ENCODE results near the gene FANCD2.

The FANCD2 gene

DNA sequence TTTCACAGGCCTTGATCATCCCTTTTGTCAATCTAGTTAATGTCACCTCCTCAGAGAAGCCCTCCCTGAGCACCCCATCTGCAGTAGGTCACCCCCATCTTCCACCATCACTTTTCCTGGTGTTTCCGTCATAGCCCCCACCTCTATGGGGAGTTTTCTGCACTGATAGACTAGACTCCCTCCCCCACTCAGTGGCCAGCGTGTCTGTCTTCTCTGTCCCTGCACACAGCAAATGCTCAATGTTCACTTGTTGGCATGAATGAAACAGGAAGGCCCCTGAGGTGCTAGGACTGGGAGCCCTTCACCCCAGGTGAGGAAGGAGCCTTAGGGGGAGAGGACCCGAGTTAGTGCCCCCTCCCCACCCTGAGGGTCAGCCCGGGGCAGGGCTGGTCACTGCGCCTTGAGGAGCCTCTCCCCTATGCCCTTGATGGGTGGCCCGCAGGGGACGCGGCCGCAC lies 15.8 kb upstream of the FANCD2 start:
- no peaks in the 10 kb centered on the region for H3K36me3 ChIP-seq (replicated peaks; ENCODE audit: insufficient read depth, low read length)
- H3K9me3 ChIP-seq (replicated peaks; ENCODE audit: insufficient read depth, low read length): no peaks in the 10 kb centered on the region
- H3K27ac ChIP-seq (ENCODE audit: low read length): no peak overlapping the region
- no peaks in the 10 kb centered on the region for H3K79me2 ChIP-seq (ENCODE audit: low read length)
- H3K4me1 ChIP-seq (ENCODE audit: low read length): peaks cover 14% of the 10 kb centered on the region
- TF ChIP-seq EZH2 (optimal IDR thresholded peaks at IDR 0.05; ENCODE audit: low read depth, low read length): no peak
- TF ChIP-seq EZH2phosphoT487 (IDR thresholded peaks at IDR 0.05; ENCODE audit: low read length): no peak
- no peak for TF ChIP-seq CTCF (IDR thresholded peaks at IDR 0.05; ENCODE audit: low read length)
- peaks cover 10% of the 10 kb centered on the region; the same call in 1 of the 2 replicates for H3F3A ChIP-seq (ENCODE audit: insufficient read depth, low read length)
- no peaks in the 10 kb centered on the region for H4K20me1 ChIP-seq (ENCODE audit: insufficient read depth, low read length)
- no peaks in the 10 kb centered on the region for H3K9me2 ChIP-seq (replicated peaks; ENCODE audit: insufficient read depth, low read length)
- no peaks in the 10 kb centered on the region for H3K27me3 ChIP-seq (replicated peaks; ENCODE audit: insufficient read depth, low read length)
- peak overlapping the region; percentile 87 for H3K4me3 ChIP-seq (ENCODE audit: low read length)
- no peak for DNase-seq
- H3K4me2 ChIP-seq (ENCODE audit: low read depth, low read length): peak overlapping the region; percentile 97
- H2AFZ ChIP-seq (ENCODE audit: low read length): peak overlapping the region; percentile 100
- H3K9ac ChIP-seq (ENCODE audit: low read length): peak overlapping the region; percentile 67

DNA sequence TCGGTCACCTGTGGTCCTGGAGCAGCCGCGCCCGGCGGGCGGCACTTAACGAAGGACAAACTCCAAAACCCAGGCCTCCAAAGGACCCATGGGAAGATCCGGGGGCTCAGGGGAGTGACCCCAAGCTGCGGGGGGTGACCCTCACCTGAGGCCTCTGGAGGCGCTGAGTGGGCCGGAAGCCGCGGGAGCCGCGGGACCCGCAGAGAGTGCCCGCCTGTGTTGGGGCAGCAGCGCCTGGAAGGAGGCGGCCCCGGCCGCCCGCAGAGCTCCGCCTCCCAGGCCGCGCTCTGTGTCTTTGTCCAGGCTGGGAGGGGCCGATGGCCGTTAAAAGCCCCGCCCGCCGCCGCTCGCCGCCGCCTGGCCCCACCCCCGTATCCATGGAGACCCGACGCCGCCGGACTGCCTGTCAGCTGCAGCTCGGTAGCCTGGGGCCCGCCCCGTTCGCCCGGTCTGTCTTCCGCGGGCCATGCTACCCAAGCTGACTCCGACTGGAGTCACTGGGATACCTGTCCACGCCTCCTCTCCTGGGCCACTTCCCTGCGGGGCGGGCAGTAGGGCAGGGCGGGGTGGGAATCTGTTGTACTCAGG lies 15.3 kb upstream of the FANCD2 start:
- peaks cover 10% of the 10 kb centered on the region; the same call in 1 of the 2 replicates for H3F3A ChIP-seq (ENCODE audit: insufficient read depth, low read length)
- peak overlapping the region; percentile 67 for H3K9ac ChIP-seq (ENCODE audit: low read length)
- H3K79me2 ChIP-seq (ENCODE audit: low read length): no peaks in the 10 kb centered on the region
- peak overlapping the region; percentile 87 for H3K4me3 ChIP-seq (ENCODE audit: low read length)
- H3K9me2 ChIP-seq (replicated peaks; ENCODE audit: insufficient read depth, low read length): no peaks in the 10 kb centered on the region
- H4K20me1 ChIP-seq (ENCODE audit: insufficient read depth, low read length): no peaks in the 10 kb centered on the region
- H3K9me3 ChIP-seq (replicated peaks; ENCODE audit: insufficient read depth, low read length): no peaks in the 10 kb centered on the region
- H3K4me1 ChIP-seq (ENCODE audit: low read length): peaks cover 14% of the 10 kb centered on the region
- peak overlapping the region; percentile 97 for H3K4me2 ChIP-seq (ENCODE audit: low read depth, low read length)
- H3K27me3 ChIP-seq (replicated peaks; ENCODE audit: insufficient read depth, low read length): no peaks in the 10 kb centered on the region
- TF ChIP-seq CTCF (IDR thresholded peaks at IDR 0.05; ENCODE audit: low read length): no peak
- TF ChIP-seq EZH2phosphoT487 (IDR thresholded peaks at IDR 0.05; ENCODE audit: low read length): no peak
- no peak for TF ChIP-seq EZH2 (optimal IDR thresholded peaks at IDR 0.05; ENCODE audit: low read depth, low read length)
- peak; percentile 93 for DNase-seq
- H3K36me3 ChIP-seq (replicated peaks; ENCODE audit: insufficient read depth, low read length): no peaks in the 10 kb centered on the region
- peak overlapping the region; percentile 100 for H2AFZ ChIP-seq (ENCODE audit: low read length)
- no peak overlapping the region for H3K27ac ChIP-seq (ENCODE audit: low read length)

DNA sequence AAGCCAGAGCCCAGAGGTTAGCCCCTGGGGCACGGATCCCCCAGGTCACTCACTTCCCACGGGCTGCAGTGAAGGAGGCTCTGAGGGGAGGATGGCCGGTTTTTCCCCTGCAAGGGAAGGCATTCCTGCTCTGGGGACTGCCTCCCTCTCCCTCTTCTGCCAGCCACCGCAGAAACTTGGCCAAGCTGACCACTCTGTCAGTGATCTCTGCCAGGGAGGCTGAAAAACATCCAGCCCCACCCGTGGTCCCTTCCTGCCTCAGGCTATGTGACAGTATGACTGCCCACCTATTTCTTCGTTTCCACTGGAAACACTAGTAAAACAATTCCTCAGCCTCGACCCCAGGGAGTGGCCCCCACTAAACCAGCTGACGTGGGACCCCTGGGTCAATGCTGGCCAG lies 14.6 kb upstream of the FANCD2 start:
- Histone ChIP-seq H2AFZ (ENCODE audit: low read length) (no peak overlapping the region), H3K4me1 (ENCODE audit: low read length) (peaks cover 14% of the 10 kb centered on the region), H3K9me2 (replicated peaks; ENCODE audit: insufficient read depth, low read length) (no peaks in the 10 kb centered on the region), H3F3A (ENCODE audit: insufficient read depth, low read length) (peaks cover 6% of the 10 kb centered on the region; the same call in 1 of the 2 replicates), H3K27me3 (replicated peaks; ENCODE audit: insufficient read depth, low read length) (no peaks in the 10 kb centered on the region), H3K9ac (ENCODE audit: low read length) (no peak overlapping the region), H3K27ac (ENCODE audit: low read length) (no peak overlapping the region), H3K79me2 (ENCODE audit: low read length) (no peaks in the 10 kb centered on the region), H4K20me1 (ENCODE audit: insufficient read depth, low read length) (no peaks in the 10 kb centered on the region), H3K36me3 (replicated peaks; ENCODE audit: insufficient read depth, low read length) (no peaks in the 10 kb centered on the region), H3K4me3 (ENCODE audit: low read length) (peak overlapping the region; percentile 41; the same call in 1 of the 2 replicates), H3K4me2 (ENCODE audit: low read depth, low read length) (peak overlapping the region; percentile 97), H3K9me3 (replicated peaks; ENCODE audit: insufficient read depth, low read length) (no peaks in the 10 kb centered on the region)
- TF ChIP-seq EZH2phosphoT487 (IDR thresholded peaks at IDR 0.05; ENCODE audit: low read length): no peak
- TF ChIP-seq EZH2 (optimal IDR thresholded peaks at IDR 0.05; ENCODE audit: low read depth, low read length): no peak
- TF ChIP-seq CTCF (IDR thresholded peaks at IDR 0.05; ENCODE audit: low read length): no peak
- DNase-seq: no peak

Measured in MM.1S (cell line).